GM19455 (cell line): ENCODE data around the gene AUTS2.

Experiments used
- ATAC-seq: cut with Tn5 transposase; IDR thresholded peaks from one replicate; pipeline ENCODE4 v1.9.1; 2021; ENCODE audit not compliant: unreplicated experiment

The AUTS2 gene

GRCh38 chr7:70598976-70599375 lies 1000.7 kb downstream of the AUTS2 start:
- ATAC-seq = no peak

GRCh38 chr7:70599446-70600190 lies 1001.3 kb downstream of the AUTS2 start:
- ATAC-seq = no peak

DNA sequence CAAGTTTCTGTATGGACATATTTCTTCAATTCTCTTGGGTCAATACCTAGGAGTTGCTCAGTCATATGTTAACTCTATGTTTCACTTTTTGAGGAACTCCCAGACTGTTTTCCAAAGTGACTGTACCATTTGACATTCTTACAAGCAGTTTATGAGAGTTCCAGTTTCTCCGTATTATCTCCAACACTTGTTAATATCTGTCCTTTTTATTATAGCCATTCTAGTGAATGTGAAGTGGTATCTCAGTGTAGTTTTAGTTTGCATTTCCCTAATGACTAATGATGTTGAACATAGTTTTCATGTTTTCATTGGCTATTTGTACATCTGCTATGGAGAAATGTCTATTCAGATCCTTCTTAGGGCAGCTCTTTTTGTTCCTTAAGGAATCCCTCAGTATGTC lies 1002.7 kb downstream of the AUTS2 start:
- no peak for ATAC-seq

DNA sequence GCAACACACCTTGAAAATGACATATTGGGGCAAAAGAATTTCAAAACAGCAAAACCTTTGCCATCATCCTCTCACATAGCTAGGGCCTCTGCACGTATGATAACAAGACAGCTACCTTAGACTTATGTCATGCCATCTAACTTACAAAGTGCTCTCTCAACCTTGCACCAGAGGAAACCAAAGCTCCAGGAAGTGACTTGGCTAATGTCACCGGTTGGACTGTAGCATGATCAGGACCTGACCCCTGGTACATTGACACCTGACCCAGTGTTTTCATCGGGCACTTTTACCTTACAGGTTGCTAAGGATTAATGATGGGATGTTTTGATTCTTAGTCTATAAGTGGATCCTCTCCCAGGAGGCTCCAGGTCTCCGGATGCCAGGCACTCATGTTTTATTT lies 1003.8 kb downstream of the AUTS2 start:
- ATAC-seq = no peak

- no peak for ATAC-seq
Observed at GRCh38 chr7:70607281-70607680, 1009.0 kb downstream of the AUTS2 start.

DNA sequence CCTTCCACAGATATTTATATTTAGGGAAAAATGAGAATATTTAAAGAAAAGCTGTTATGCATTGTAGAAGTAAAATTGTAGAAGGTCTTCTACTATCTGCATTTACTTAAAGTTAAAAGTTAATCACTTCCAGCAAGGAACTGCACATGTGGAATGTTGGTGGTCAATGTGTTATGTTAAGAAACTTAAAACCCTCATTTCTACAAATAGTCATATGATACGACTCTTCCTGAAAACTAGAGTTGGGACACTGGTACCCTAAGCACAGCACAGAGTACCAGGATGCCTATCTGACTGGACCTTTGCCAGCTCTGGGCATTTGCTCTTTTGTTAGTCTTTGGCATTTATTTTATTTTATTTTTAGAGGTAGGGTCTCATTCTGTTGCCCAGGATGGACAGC lies 1009.5 kb downstream of the AUTS2 start:
- no peak for ATAC-seq

- no peak for ATAC-seq
Observed at GRCh38 chr7:70608229-70608628, 1010.0 kb downstream of the AUTS2 start.

DNA sequence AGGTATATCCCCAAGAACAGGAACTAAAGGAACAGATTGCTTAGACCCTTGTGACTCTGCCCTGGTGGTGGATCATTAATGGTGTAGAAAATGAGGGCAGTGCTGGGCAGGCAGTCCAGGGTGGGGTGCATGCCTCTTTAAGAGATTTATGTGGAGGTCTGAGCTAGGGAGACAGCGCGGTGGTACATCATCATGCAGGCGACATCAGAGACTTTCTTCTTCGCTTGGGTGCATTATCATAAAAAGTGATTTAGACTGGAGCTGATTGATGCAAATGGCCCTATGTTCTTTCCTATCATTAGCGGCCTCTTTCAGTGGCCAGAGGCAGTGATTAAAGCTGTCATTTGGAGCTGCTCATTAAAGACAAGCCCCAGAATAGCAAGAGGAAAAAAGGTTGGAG lies 1014.5 kb downstream of the AUTS2 start:
- ATAC-seq = no peak

DNA sequence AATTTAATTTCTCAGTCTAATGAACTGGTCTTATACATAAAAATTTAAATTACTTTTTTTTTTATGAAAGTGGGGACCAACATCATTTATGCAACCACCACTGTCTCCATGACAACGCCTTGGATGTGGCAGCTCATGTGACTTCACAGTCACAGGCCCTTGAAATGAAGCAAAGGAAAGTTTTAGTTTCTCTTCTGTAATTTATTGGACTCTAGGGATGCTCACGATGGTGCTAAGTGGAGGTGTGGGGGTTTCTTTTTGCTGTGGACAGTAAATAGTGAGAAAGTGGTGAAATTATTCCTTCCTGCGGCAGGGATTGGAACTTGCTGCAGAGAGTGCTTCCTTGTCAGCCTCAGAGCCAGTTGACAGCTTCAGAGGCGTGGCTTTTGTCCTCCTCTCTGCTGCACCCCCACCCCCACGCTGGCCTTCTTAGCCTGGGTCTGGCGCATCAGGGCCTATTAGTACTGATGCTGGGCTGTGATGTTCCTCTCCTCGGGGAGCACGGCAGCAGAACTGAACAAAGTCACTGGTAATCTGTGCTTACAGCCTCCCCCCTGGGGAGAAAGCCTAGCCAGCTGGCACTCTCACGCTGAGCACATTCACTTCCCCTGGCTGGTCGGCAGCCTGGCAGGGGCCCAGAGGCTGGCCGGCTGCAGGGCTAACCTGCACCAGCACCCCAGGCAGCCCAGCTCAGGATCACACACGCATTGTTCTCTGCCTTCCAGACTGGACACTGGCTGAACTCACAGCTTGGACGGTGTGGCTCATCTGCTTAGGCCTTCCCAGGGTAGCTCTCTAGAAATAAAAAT lies 1016.2 kb downstream of the AUTS2 start:
- no peak for ATAC-seq

GRCh38 chr7:70615066-70615606 lies 1016.9 kb downstream of the AUTS2 start:
- no peak for ATAC-seq

DNA sequence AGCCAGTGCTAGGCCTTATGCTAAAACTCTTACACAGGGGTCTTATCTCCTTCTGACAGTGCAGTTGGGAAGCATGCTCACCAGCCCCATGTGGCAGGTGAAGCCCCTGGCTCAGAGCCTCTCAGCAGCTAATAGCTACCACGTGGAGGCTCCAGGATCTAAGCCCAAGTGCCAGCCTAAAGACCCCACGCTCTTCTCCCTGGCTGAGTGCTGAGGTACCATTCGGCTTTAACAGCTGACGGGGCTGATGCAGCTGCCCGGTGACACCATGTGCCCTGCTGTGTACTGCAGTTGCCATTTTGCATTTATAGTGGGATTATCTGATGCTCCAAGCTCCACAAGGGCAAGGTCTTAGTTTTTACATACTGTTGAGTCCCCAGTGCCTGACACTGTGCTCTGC lies 1017.9 kb downstream of the AUTS2 start:
- ATAC-seq = no peak

DNA sequence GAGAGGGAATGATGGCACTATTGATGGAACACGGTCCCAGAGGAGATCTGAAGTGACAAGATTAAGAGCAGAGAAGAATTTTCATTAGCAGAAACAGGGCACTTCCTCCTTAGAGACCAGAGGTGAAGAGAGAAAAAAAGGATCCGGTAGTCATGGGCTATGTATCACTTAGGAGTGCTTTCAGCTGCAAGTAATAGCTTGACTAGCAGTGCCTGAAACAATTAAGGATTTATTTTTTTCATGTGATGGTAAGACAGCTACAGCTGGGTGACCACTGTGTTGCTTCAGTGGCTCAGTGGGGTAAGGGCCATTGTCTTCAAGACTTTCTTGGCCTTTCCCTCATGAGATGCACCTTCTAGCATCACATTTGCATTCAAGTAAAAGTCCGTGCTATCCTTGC lies 1018.5 kb downstream of the AUTS2 start:
- ATAC-seq = no peak

DNA sequence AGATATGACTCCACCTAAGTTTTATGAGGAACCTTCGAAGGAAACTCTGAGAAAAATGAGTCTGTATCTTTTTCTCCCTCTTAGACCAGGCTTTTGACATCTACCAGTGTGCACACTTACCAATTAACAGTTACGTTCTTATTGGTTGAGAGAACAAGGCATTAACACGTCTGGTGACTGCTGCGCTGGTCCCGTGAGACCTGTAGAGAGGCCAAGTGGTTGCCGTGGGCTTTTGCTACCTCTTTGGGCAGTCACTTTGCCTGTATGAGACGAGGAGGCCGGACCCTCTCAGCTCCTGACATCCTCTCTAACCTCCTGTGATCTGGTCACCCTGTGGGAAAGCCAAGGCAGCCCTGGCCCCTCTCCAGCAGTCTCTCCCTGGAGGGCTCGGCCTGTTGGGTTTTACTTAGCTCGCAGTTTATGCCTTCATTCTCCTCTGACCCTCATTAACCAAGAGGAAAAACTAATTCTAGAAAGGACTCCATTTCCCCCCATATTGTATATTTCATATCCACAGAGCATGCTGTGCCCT lies 1019.8 kb downstream of the AUTS2 start:
- ATAC-seq = no peak

- no peak for ATAC-seq
Observed at GRCh38 chr7:70619130-70619529, 1020.9 kb downstream of the AUTS2 start.

DNA sequence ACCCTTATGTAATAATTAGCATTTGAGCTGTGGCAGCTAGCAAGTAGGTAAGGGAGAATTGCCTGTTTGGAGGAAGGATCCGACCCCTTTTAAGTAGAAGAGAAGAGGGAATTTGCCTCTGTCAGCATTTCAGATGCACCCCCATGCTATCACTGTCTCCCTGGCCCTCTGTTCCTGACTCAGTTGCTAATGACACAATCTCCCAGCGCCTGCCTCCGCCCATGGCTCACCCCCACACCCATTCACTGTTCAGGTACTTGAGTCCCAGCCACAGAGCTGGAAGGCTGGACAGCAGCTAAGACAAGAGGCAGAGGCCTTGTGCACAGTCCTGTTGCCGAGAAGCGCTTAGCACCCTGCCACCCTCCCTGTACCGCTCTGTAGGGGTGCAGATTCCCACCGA lies 1021.4 kb downstream of the AUTS2 start:
- ATAC-seq = no peak

DNA sequence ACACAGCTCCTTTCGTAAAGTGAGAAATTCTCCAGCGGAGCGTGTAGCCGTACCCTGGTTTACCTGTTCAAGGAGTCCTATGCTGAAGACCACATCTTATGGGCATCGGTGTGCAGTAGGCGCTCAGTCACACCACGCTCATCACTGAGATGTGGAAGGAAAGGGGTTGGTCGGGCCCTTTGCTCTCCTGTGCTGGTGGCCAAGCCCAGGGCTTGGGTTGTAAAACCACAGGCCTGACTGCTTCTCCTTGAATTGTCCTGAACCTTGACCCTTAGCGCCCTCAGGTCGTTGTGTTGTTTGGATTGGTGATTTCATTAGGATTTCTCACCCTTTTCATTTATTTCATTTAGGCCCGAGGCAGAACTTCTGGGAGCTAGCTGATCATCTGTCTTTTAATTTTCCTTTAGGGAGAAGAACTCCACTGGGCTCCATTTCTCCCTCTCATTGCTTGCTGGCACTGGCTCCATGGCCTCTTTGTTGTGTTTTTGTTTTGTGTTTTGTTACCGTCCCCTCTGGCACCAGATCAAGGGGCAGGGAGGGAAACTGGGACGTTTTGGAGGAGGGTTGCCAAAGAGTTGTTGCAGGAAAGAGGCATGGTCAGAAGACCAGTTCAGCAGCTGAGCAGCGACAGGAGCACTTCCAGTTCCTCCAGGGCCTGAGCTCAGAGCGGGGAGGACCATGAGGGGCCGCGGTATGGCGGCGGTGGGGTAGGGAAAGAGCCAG lies 1022.2 kb downstream of the AUTS2 start:
- ATAC-seq = no peak

- no peak for ATAC-seq
Observed at GRCh38 chr7:70621954-70622600, 1023.8 kb downstream of the AUTS2 start.

GRCh38 chr7:70622936-70623335 lies 1024.7 kb downstream of the AUTS2 start:
- ATAC-seq = no peak

DNA sequence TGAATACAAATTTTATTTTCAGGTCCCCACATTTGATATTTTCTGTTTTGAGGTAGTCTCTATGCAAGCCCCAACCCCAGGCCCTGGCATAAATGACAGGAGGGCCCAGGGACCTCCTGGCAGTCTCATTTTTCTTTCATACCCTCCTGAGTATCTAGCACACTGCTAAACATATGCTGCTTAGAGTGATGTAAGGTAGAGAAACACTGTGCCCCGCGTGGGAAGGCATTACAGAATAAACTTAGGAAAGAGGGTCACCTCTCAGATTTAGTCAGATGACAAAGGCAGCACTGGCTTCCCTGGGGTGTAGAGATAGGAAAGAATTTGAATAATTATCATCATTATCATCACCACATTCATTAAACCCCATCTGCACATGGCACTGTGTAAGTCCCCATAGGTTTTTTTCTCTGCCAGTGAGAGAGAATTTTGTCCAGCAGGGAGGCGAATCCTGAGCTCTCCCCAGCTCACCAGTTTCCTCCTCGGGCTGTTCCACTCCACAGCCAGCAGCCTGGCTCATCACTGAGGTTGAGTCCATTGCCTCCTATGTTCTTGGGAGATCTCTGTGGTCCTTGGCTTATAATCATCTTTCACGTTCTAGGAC lies 1026.3 kb downstream of the AUTS2 start:
- no peak for ATAC-seq

DNA sequence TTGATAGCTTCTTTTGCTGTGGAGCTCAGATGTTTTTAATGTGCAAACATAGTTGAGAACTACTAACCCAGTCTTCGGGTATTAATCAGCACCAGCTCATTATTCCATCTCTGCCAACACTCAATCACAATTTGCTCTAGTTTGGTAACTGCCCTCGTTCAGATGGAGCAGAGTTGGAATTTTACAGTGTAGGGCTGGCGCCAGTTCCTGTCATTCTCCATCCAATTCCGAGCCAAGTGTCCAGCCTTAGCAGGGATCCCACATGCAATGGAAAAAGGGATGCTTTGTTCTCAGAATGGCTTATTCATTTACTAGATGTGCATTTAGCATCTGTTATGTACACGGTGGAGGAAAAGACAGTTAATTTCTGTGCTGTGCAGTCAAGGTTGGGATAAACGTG lies 1029.2 kb downstream of the AUTS2 start:
- no peak for ATAC-seq
